GM23338 (cell line): ENCODE results near the gene ZXDC. TPM values are rescaled to one million over a fixed set of nuclear protein-coding genes. Genes with fewer than 3 reads are reported as not detected.

ENCODE experiments used
- ATAC-seq: fragments of 200-7000 bp; cut with Tn5 transposase; 3 replicates; pipeline ENCODE4 v1.9.1; 2020
- DNase-seq: peaks from one replicate; pipeline ENCODE4 v3.0.0-alpha.2; 2015; ENCODE audit warnings: low spot score
- H2AFZ ChIP-seq: fragments of 200-600 bp; sonication (generic); 2 replicates; pipeline ENCODE4 v1.8.0; 2016; ENCODE audit warnings: antibody characterized with exemption, mild to moderate bottlenecking, moderate library complexity
- H3F3A ChIP-seq: fragments of 200-600 bp; sonication (generic); replicated peaks from 2 replicates; pipeline ENCODE4 v1.8.0; 2017; ENCODE audit warnings: antibody characterized with exemption, mixed run types, low read depth
- H3K27ac ChIP-seq: fragments of 200-600 bp; sonication (generic); 2 replicates; pipeline ENCODE4 v1.6.1; 2016; ENCODE audit warnings: low read depth
- H3K27me3 ChIP-seq: fragments of 200-600 bp; sonication (generic); 2 replicates; pipeline ENCODE4 v1.8.0; 2016; ENCODE audit warnings: mild to moderate bottlenecking, mixed run types, moderate library complexity; ENCODE audit not compliant: insufficient read depth
- H3K36me3 ChIP-seq: fragments of 200-600 bp; sonication (generic); 2 replicates; pipeline ENCODE4 v1.8.0; 2016; ENCODE audit warnings: mild to moderate bottlenecking; ENCODE audit not compliant: insufficient read depth
- H3K4me1 ChIP-seq: fragments of 200-600 bp; sonication (generic); 2 replicates; pipeline ENCODE4 v1.8.0; 2016; ENCODE audit warnings: mild to moderate bottlenecking, moderate library complexity; ENCODE audit not compliant: insufficient read depth
- H3K4me2 ChIP-seq: fragments of 200-600 bp; sonication (generic); 2 replicates; pipeline ENCODE4 v1.7.1; 2017; ENCODE audit warnings: mixed run types
- H3K4me3 ChIP-seq: fragments of 200-600 bp; sonication (generic); 2 replicates; pipeline ENCODE4 v1.6.1; 2016; ENCODE audit warnings: mixed run types
- H3K79me2 ChIP-seq: fragments of 200-600 bp; sonication (generic); replicated peaks from 2 replicates; pipeline ENCODE4 v1.8.0; 2017; ENCODE audit warnings: mild to moderate bottlenecking; ENCODE audit not compliant: insufficient read depth
- H3K9me2 ChIP-seq: fragments of 200-600 bp; sonication (generic); 2 replicates; pipeline ENCODE4 v1.8.0; 2017; ENCODE audit not compliant: insufficient read depth
- H4K20me1 ChIP-seq: fragments of 200-600 bp; sonication (generic); replicated peaks from 2 replicates; pipeline ENCODE4 v1.8.0; 2017; ENCODE audit warnings: mild to moderate bottlenecking; ENCODE audit not compliant: insufficient read depth
- H3K27ac Mint-ChIP-seq: 2 replicates; pipeline ENCODE4 v1.8.0; 2020; ENCODE audit warnings: inconsistent platforms, mild to moderate bottlenecking, moderate library complexity, mixed read lengths
- H3K27me3 Mint-ChIP-seq: 3 replicates; pipeline ENCODE4 v1.8.0; 2022; ENCODE audit warnings: low read depth, mild to moderate bottlenecking, moderate library complexity, mixed read lengths, inconsistent platforms; ENCODE audit not compliant: insufficient read depth, poor library complexity
- H3K36me3 Mint-ChIP-seq: 3 replicates; pipeline ENCODE4 v1.8.0; 2021; ENCODE audit warnings: low read depth, mild to moderate bottlenecking, inconsistent platforms, moderate library complexity, mixed read lengths
- H3K4me1 Mint-ChIP-seq: 3 replicates; pipeline ENCODE4 v1.8.0; 2020; ENCODE audit warnings: mild to moderate bottlenecking, inconsistent platforms, mixed read lengths
- H3K4me3 Mint-ChIP-seq: 3 replicates; pipeline ENCODE4 v1.8.0; 2021; ENCODE audit warnings: moderate library complexity, mild to moderate bottlenecking, inconsistent platforms, mixed read lengths
- H3K9me3 Mint-ChIP-seq: 3 replicates; pipeline ENCODE4 v1.8.0; 2020; ENCODE audit warnings: moderate library complexity, mild to moderate bottlenecking, inconsistent platforms, mixed read lengths
- CREB1 ChIP-seq: fragments of 250-450 bp; sonication (Bioruptor Pico); IDR thresholded peaks from 2 replicates; pipeline ENCODE4 v1.5.0; 2020; ENCODE audit warnings: low read depth, mild to moderate bottlenecking, moderate library complexity
- CTCF ChIP-seq, 2 experiments: fragments of 200-600 bp in 1 of 2; sonication (generic) in 1 of 2; conservative IDR thresholded peaks; 2 replicates each; pipeline versions ENCODE4 v1.5.1 to v1.6.1; 2016 to 2017; ENCODE audit warnings: antibody characterized with exemption in 2 of 2, low read depth in 2 of 2, mild to moderate bottlenecking in 2 of 2, moderate library complexity in 1 of 2
- ETS1 ChIP-seq: IDR thresholded peaks from 2 replicates; pipeline ENCODE4 v1.6.1; 2016; ENCODE audit warnings: antibody characterized with exemption
- EZH2 ChIP-seq: fragments of 200-600 bp; sonication (generic); IDR thresholded peaks from one replicate; pipeline ENCODE4 v1.8.0; 2017; ENCODE audit warnings: antibody characterized with exemption, mild to moderate bottlenecking, low read depth; ENCODE audit not compliant: unreplicated experiment
- EZH2phosphoT487 ChIP-seq: fragments of 200-600 bp; sonication (generic); IDR thresholded peaks from one replicate; pipeline ENCODE4 v1.8.1; 2018; ENCODE audit warnings: antibody characterized with exemption; ENCODE audit not compliant: unreplicated experiment
- JUNB ChIP-seq: IDR thresholded peaks from one replicate; pipeline ENCODE4 v1.6.1; 2016; ENCODE audit warnings: antibody characterized with exemption; ENCODE audit not compliant: unreplicated experiment
- NANOG ChIP-seq: IDR thresholded peaks from 2 replicates; pipeline ENCODE4 v1.6.1; 2016; ENCODE audit warnings: antibody characterized with exemption, borderline replicate concordance
- POLR2AphosphoS5 ChIP-seq: IDR thresholded peaks from 2 replicates; pipeline ENCODE4 v1.6.1; 2016; ENCODE audit warnings: antibody characterized with exemption, low read depth
- REST ChIP-seq: IDR thresholded peaks from one replicate; pipeline ENCODE4 v1.6.1; 2018; ENCODE audit warnings: antibody characterized with exemption; ENCODE audit not compliant: unreplicated experiment
- STAT1 ChIP-seq: IDR thresholded peaks from one replicate; pipeline ENCODE4 v1.6.1; 2016; ENCODE audit warnings: antibody characterized with exemption; ENCODE audit not compliant: unreplicated experiment
- ZNF114 ChIP-seq: fragments of 250-450 bp; sonication (Bioruptor Pico); IDR thresholded peaks from 2 replicates; pipeline ENCODE4 v1.5.0; 2020; ENCODE audit warnings: mild to moderate bottlenecking, moderate library complexity
- ZNF331 ChIP-seq: fragments of 250-450 bp; sonication (Bioruptor Pico); IDR thresholded peaks from 2 replicates; pipeline ENCODE4 v1.5.0; 2020; ENCODE audit warnings: low read depth, mild to moderate bottlenecking, moderate library complexity
- ZNF462 ChIP-seq: fragments of 250-450 bp; sonication (Bioruptor Pico); IDR thresholded peaks from 2 replicates; pipeline ENCODE4 v1.5.0; 2020; ENCODE audit warnings: mild to moderate bottlenecking, moderate library complexity
- polyA plus RNA-seq: library from polyadenylated mRNA; unstranded; fragments of >200 nt; fragmentation: Nextera tagmentation; extraction: Ambion mirVana; gene quantifications from 2 replicates; pipeline ENCODE4 v1.2.1, GENCODE V29; 2016
- total RNA-seq: library from RNA; depleted of rRNA; stranded (reverse); fragments of >200 nt; shearing (Covaris generic); gene quantifications from 2 replicates; pipeline ENCODE4 v1.2.3, GENCODE V29; 2014

ZXDC gene
- total and polyA plus RNA-seq, 2 experiments from 2014 or later: 5.7 to 45.1 TPM

GRCh38 chr3:126434931-126435411 lies 40.7 kb downstream of the ZXDC start:
- H3F3A ChIP-seq: no peaks in the 10 kb centered on the region
- no peak overlapping the region for H3K4me2 ChIP-seq
- no peaks in the 10 kb centered on the region for H4K20me1 ChIP-seq
- H3K79me2 ChIP-seq: no peaks in the 10 kb centered on the region
- no peaks in the 10 kb centered on the region for H3K36me3 ChIP-seq
- Mint-ChIP-seq H3K27me3 (peaks cover 3% of the 10 kb centered on the region), H3K4me3 (no peak overlapping the region), H3K4me1 (peaks cover 12% of the 10 kb centered on the region), H3K9me3 (no peaks in the 10 kb centered on the region), H3K36me3 (peaks cover 21% of the 10 kb centered on the region), H3K27ac (no peak overlapping the region; the same call in 1 of the 2 replicates)
- no peaks in the 10 kb centered on the region for H3K9me2 ChIP-seq
- H3K27me3 ChIP-seq: no peaks in the 10 kb centered on the region
- ATAC-seq (no peak), DNase-seq (no peak)
- H3K4me1 ChIP-seq: no peaks in the 10 kb centered on the region
- TF ChIP-seq ZNF462 (no peak), ZNF331 (CRISPR knock-in tag) (no peak), ETS1 (no peak), STAT1 (no peak), EZH2 (no peak), NANOG (no peak), CREB1 (CRISPR knock-in tag) (no peak), EZH2phosphoT487 (no peak), REST (no peak), JUNB (no peak), CTCF (conservative IDR thresholded peaks at IDR 0.05; ENCODE audit: low read depth in 2 of 2) (no peak), ZNF114 (CRISPR knock-in tag) (no peak), POLR2AphosphoS5 (no peak)
- H3K4me3 ChIP-seq: no peak overlapping the region
- H3K27ac ChIP-seq: no peak overlapping the region
- no peak overlapping the region for H2AFZ ChIP-seq
